ENCODE measurements around the gene APOA1.

APOA1 gene

DNA sequence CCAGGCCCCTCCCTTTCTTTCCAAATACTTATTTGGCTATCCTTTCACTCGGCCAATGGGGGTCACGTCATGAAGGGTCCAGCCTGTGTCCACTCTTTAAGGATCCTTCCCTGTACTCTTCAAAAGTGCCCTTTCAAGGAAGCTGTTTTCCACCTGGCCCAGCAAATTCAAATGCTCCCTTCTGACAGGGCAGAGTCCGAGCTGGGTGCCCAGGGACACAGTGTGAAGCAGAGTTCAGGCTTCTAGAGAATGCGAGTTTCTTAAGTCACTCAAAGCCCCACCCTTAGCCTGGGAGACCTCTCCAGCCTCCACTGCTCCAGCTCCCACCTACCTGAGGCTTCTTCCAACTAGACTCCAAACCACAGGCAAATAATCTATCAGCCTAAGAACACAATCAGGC lies 5.5 kb upstream of the APOA1 start:
- no peak overlapping the region for H3K4me3 ChIP-seq (ENCODE audit: low read depth, low read length)
- no peak for DNase-seq

GRCh38 chr11:116842117-116842516 lies 4.7 kb upstream of the APOA1 start:
- no peaks in the 10 kb centered on the region for H3K9me3 ChIP-seq (ENCODE audit: severe bottlenecking)
- no peak for DNase-seq
- H3K36me3 ChIP-seq = peaks cover 27% of the 10 kb centered on the region
- no peak overlapping the region for H3K27ac ChIP-seq
- H3K27me3 ChIP-seq (ENCODE audit: insufficient read depth, low read depth, severe bottlenecking) = no peaks in the 10 kb centered on the region
- H3K4me3 ChIP-seq (ENCODE audit: low read depth, low read length) = no peak overlapping the region
- no peak for TF ChIP-seq CTCF (IDR thresholded peaks at IDR 0.05; ENCODE audit: low read depth, low read length)

More for the DNA sequence above, 5.5 kb upstream of the APOA1 start:
- Histone ChIP-seq H3K36me3 (peaks cover 35% of the 10 kb centered on the region), H3K27ac (no peak overlapping the region), H3K27me3 (ENCODE audit: insufficient read depth, low read depth, severe bottlenecking) (no peaks in the 10 kb centered on the region), H3K9me3 (ENCODE audit: severe bottlenecking) (no peaks in the 10 kb centered on the region)
- no peak for TF ChIP-seq CTCF (IDR thresholded peaks at IDR 0.05; ENCODE audit: low read depth, low read length)

GRCh38 chr11:116840746-116841296 lies 3.4 kb upstream of the APOA1 start:
- DNase-seq = no peak
- Histone ChIP-seq H3K27ac (no peak overlapping the region), H3K36me3 (peaks cover 14% of the 10 kb centered on the region), H3K9me3 (ENCODE audit: severe bottlenecking) (no peaks in the 10 kb centered on the region), H3K4me3 (ENCODE audit: low read depth, low read length) (no peak overlapping the region), H3K27me3 (ENCODE audit: insufficient read depth, low read depth, severe bottlenecking) (no peaks in the 10 kb centered on the region)
- no peak for TF ChIP-seq CTCF (IDR thresholded peaks at IDR 0.05; ENCODE audit: low read depth, low read length)

DNA sequence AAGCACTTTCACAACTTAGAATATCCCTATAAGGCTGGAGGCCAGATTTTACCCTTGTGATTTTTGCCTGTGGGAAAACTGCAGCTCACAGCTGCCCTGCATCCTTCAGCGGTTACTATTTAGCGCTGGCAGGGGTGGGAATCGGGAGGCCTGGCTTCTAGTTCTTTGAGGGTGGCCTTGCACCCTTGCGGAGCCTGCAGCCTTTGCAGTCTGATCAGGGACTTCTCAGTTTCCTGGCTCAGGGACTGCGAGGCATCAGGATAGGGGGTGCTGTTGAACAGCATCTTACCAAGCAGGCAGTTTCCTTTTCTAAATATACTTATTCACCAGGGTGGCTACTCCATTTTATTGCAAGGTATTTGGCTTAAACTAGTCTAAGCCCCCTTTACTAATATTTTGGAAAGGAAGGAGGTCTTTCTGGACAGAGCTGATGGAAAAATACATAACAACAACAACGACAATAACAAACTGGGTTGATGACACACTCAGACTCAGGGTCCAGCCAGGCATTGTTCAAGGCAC lies 2.9 kb upstream of the APOA1 start:
- Histone ChIP-seq H3K27ac (no peak overlapping the region), H3K9me3 (ENCODE audit: severe bottlenecking) (no peaks in the 10 kb centered on the region), H3K4me3 (ENCODE audit: low read depth, low read length) (no peak overlapping the region), H3K27me3 (ENCODE audit: insufficient read depth, low read depth, severe bottlenecking) (no peaks in the 10 kb centered on the region), H3K36me3 (peaks cover 12% of the 10 kb centered on the region)
- peak; percentile 34 for TF ChIP-seq CTCF (IDR thresholded peaks at IDR 0.05; ENCODE audit: low read depth, low read length)
- DNase-seq = no peak

DNA sequence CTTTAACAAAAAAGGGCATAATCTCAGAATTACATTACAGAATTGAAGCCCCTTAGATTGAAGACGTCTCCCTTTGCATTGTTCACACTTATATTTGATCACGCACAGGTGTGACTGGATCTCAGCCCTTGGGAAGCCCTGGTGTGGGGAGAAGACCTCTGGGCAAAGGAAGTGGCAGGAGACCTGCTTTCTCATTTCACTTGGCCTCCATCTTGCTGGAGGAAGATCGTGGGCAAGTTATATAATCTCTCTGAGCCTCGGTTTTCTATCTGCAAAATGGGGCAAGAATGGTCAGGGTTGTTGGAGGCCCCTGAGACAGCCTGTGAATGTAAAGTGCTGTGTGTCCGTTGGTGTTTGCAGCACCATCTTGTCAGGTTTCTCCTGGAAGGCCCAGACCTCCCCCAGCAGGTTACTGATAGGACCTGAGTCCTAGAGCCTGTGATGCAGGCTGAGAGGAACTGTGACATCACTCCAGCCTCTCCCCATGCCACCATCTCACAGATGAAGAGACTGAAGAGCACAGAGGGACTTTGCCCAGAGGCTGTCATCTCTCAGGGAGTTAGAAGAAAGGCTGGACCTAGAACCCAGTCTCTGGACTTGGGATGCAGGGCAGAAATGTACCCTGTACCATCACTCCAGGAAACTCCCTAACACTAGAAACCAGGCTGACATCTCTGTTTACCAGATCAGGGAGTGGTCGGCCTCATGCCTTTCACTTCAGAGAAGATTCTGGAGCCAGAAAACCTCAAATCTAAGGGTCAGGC lies 1.1 kb upstream of the APOA1 start:
- Histone ChIP-seq H3K36me3 (peaks cover 6% of the 10 kb centered on the region; the same call in 1 of the 2 replicates), H3K27me3 (ENCODE audit: insufficient read depth, low read depth, severe bottlenecking) (no peaks in the 10 kb centered on the region), H3K27ac (no peak overlapping the region), H3K9me3 (ENCODE audit: severe bottlenecking) (no peaks in the 10 kb centered on the region), H3K4me3 (ENCODE audit: low read depth, low read length) (no peak overlapping the region)
- TF ChIP-seq CTCF (IDR thresholded peaks at IDR 0.05; ENCODE audit: low read depth, low read length) = no peak
- no peak for DNase-seq

Measured in WERI-Rb-1 (cell line).